HepG2 (cell line): ENCODE data around the gene SNX7. TPM values are rescaled to one million over a fixed set of nuclear protein-coding genes. Genes with fewer than 3 reads are reported as not detected.

Experiments
- ATAC-seq: fragments of 200-7000 bp; cut with Tn5 transposase; 3 replicates; pipeline ENCODE4 v1.9.1; 2020; ENCODE audit warnings: mild to moderate bottlenecking, moderate library complexity
- BruUV-seq: library from RNA; stranded (reverse); fragments of 400-500 nt; replicated peaks from 2 replicates; lab custom pipeline; 2021; lab: Mats Ljungman, UMichigan
- CTCF ChIA-PET: fragments of 300-600 bp; formaldehyde crosslinking; extraction: SDS; loops from one replicate; lab custom pipeline; 2021; ENCODE audit warnings: low total read pairs, inconsistent platforms, low intra/inter-chr PET ratio; lab: Yijun Ruan, JAX
- POLR2A ChIA-PET: fragments of 350-600 bp; sonication (Branson Sonifier 250); formaldehyde crosslinking; loops from one replicate; lab custom pipeline; 2020; ENCODE audit warnings: antibody characterized with exemption, inconsistent platforms; lab: Yijun Ruan, JAX
- DNase-seq: peaks from one replicate; pipeline ENCODE4 v3.0.0-alpha.2; 2015; ENCODE audit warnings: low spot score
- FAIRE-seq: peaks from 3 replicates; lab custom pipeline; 2011; peaks lifted over from hg19 to GRCh38; lab: Jason Lieb, UNC
- H2AFZ ChIP-seq: one replicate; pipeline ENCODE4 v1.6.1; 2011; ENCODE audit warnings: low read length, inconsistent platforms
- H3K27ac ChIP-seq: fragments of 300-600 bp; 3 replicates; pipeline ENCODE4 v1.8.0; 2011; ENCODE audit warnings: mixed run types, mild to moderate bottlenecking, mixed read lengths, low read length, inconsistent platforms; ENCODE audit not compliant: insufficient read depth; ENCODE audit errors: extremely low read length
- H3K27me3 ChIP-seq, 2 experiments: fragments of 200-600 bp in 1 of 2; 2 replicates in 1 of 2; 3 replicates in 1 of 2; pipeline versions ENCODE4 v1.6.0 to v1.8.0; 2011; ENCODE audit warnings: low read length in 2 of 2, mild to moderate bottlenecking in 2 of 2, moderate library complexity in 2 of 2, inconsistent platforms in 1 of 2; ENCODE audit not compliant: insufficient read depth in 2 of 2, control insufficient read depth in 1 of 2
- H3K36me3 ChIP-seq, 2 experiments: fragments of 200-600 bp in 1 of 2; replicated peaks in 1 of 2; 2 replicates in 1 of 2; 3 replicates in 1 of 2; pipeline versions ENCODE4 v1.5.1 to v1.8.0; 2011; ENCODE audit warnings: low read length in 2 of 2, inconsistent platforms in 1 of 2; ENCODE audit not compliant: insufficient read depth in 2 of 2, control insufficient read depth in 1 of 2
- H3K4me1 ChIP-seq: 2 replicates; pipeline ENCODE4 v1.5.1; 2012; ENCODE audit warnings: low read length, inconsistent platforms; ENCODE audit not compliant: insufficient read depth
- H3K4me2 ChIP-seq: 2 replicates; pipeline ENCODE4 v1.6.0; 2011; ENCODE audit warnings: low read depth, low read length, inconsistent platforms
- H3K4me3 ChIP-seq, 3 experiments: fragments of 200-600 bp in 1 of 3; sonication (generic), shearing (Covaris generic) in 1 of 3; replicated peaks in 1 of 3; 2 replicates each; pipeline ENCODE4 v1.5.1; 2011 to 2016; ENCODE audit warnings: low read length in 3 of 3, inconsistent platforms in 2 of 3, low read depth in 2 of 3, mild to moderate bottlenecking in 2 of 3, control low read depth in 1 of 3, mixed read lengths in 1 of 3; ENCODE audit not compliant: insufficient read depth in 1 of 3
- H3K79me2 ChIP-seq: one replicate; pipeline ENCODE4 v1.6.1; 2011; ENCODE audit warnings: low read length, inconsistent platforms; ENCODE audit not compliant: insufficient read depth
- H3K9ac ChIP-seq: 2 replicates; pipeline ENCODE4 v1.6.0; 2011; ENCODE audit warnings: mild to moderate bottlenecking, low read depth, low read length, inconsistent platforms; ENCODE audit not compliant: insufficient read depth
- H3K9me3 ChIP-seq: 2 replicates; pipeline ENCODE4 v1.5.1; 2012; ENCODE audit warnings: mild to moderate bottlenecking, low read length
- H4K20me1 ChIP-seq: 2 replicates; pipeline ENCODE4 v1.6.0; 2011; ENCODE audit warnings: inconsistent platforms, mild to moderate bottlenecking, low read length, moderate library complexity; ENCODE audit not compliant: insufficient read depth
- ATF7-NPFF ChIP-seq: sonication (generic); formaldehyde crosslinking; IDR thresholded peaks from 2 replicates; pipeline ENCODE4 v1.8.1; 2023; ENCODE audit warnings: mild to moderate bottlenecking, low read depth, missing genetic modification reagents, moderate library complexity
- FOXP4 ChIP-seq: sonication (generic); formaldehyde crosslinking; IDR thresholded peaks from 2 replicates; pipeline ENCODE4 v1.4.0; 2020; ENCODE audit warnings: missing genetic modification reagents
- ISL2 ChIP-seq: sonication (generic); formaldehyde crosslinking; IDR thresholded peaks from 2 replicates; pipeline ENCODE4 v1.5.0; 2020; ENCODE audit warnings: missing genetic modification reagents
- MAFG ChIP-seq: sonication (generic); formaldehyde crosslinking; IDR thresholded peaks from 2 replicates; pipeline ENCODE4 v1.5.1; 2020; ENCODE audit warnings: mild to moderate bottlenecking, missing genetic modification reagents
- MTERF4 ChIP-seq: sonication (generic); formaldehyde crosslinking; IDR thresholded peaks from 2 replicates; pipeline ENCODE4 v1.8.0; 2023; ENCODE audit warnings: mild to moderate bottlenecking, missing genetic modification reagents
- NFATC3 ChIP-seq: sonication (generic); formaldehyde crosslinking; IDR thresholded peaks from 2 replicates; pipeline ENCODE4 v1.5.1; 2020; ENCODE audit warnings: mild to moderate bottlenecking, missing genetic modification reagents
- PAX8 ChIP-seq: sonication (generic); formaldehyde crosslinking; IDR thresholded peaks from 2 replicates; pipeline ENCODE4 v1.8.0; 2022; ENCODE audit warnings: mild to moderate bottlenecking, missing genetic modification reagents, borderline replicate concordance
- PHB2 ChIP-seq: fragments of 450-650 bp; IDR thresholded peaks from 2 replicates; pipeline ENCODE4 v1.6.1; 2018; ENCODE audit not compliant: partially characterized antibody
- PREB ChIP-seq: sonication (generic); formaldehyde crosslinking; IDR thresholded peaks from 2 replicates; pipeline ENCODE4 v1.4.0; 2020; ENCODE audit warnings: missing genetic modification reagents
- SALL1 ChIP-seq: sonication (generic); formaldehyde crosslinking; IDR thresholded peaks from 2 replicates; pipeline ENCODE4 v1.8.0; 2022; ENCODE audit warnings: mild to moderate bottlenecking, missing genetic modification reagents
- SOX6 ChIP-seq, 2 experiments: fragments of 450-650 bp in 1 of 2; sonication (generic) in 1 of 2; formaldehyde crosslinking in 1 of 2; IDR thresholded peaks; 2 replicates each; pipeline versions ENCODE4 v1.4.0 to v1.6.1; 2017 to 2020; ENCODE audit warnings: antibody characterized with exemption in 1 of 2, mild to moderate bottlenecking in 1 of 2, missing genetic modification reagents in 1 of 2
- ZBTB33 ChIP-seq: sonication (generic); formaldehyde crosslinking; IDR thresholded peaks from 2 replicates; pipeline ENCODE4 v1.4.0; 2020; ENCODE audit warnings: missing genetic modification reagents
- ZBTB46 ChIP-seq: sonication (generic); formaldehyde crosslinking; IDR thresholded peaks from 2 replicates; pipeline ENCODE4 v1.4.0; 2020; ENCODE audit warnings: mild to moderate bottlenecking, missing genetic modification reagents, borderline replicate concordance
- ZNF282 ChIP-seq: fragments of 450-650 bp; IDR thresholded peaks from 2 replicates; pipeline ENCODE4 v1.6.1; 2018; ENCODE audit not compliant: partially characterized antibody
- ZNF496 ChIP-seq: sonication (generic); formaldehyde crosslinking; IDR thresholded peaks from 2 replicates; pipeline ENCODE4 v1.8.1; 2023; ENCODE audit warnings: mild to moderate bottlenecking, moderate library complexity, missing genetic modification reagents; ENCODE audit not compliant: insufficient replicate concordance
- ZNF746 ChIP-seq: sonication (generic); formaldehyde crosslinking; IDR thresholded peaks from 2 replicates; pipeline ENCODE4 v1.8.0; 2022; ENCODE audit warnings: mild to moderate bottlenecking, missing genetic modification reagents
- WGBS: methylation state at CpG from one replicate; pipeline ENCODE4 v1.1.6; 2017; ENCODE audit warnings: low lambda C conversion rate; 5-methylcytosine and 5-hydroxymethylcytosine counted together
- in situ Hi-C: cut with HindIII; loops from 2 replicates; pipeline ENCODE4 v1.10.0; 2017; ENCODE audit warnings: low pct_unique_long_range_greater_than_20kb; ENCODE audit not compliant: extremely low pct_ligation_motif_present
- intact Hi-C: fragments of 100-400 bp; cut with micrococcal nuclease; formaldehyde crosslinking; loops from one replicate; pipeline ENCODE4 v1.10.0; 2022; ENCODE audit not compliant: unreplicated experiment
- polyA plus RNA-seq, 8 experiments: library from polyadenylated mRNA; depleted of rRNA in 3 of 8; stranded (reverse) in 7 of 8; unstranded in 1 of 8; fragments of >200 nt; fragmentation: Illumina TruSeq in 4 of 8; extraction: Trizol in 4 of 8; gene quantifications; 2 replicates each; pipeline versions ENCODE4 v1.2.1 to v1.2.3, GENCODE V29; 2011 to 2016; ENCODE audit warnings: low read depth in 4 of 8, missing spikeins in 1 of 8, mixed read lengths in 1 of 8; ENCODE audit not compliant: insufficient read depth in 1 of 8
- total RNA-seq, 5 experiments: library from RNA; depleted of rRNA; stranded (reverse); fragments of >200 nt; fragmentation: Illumina TruSeq; extraction: Trizol; gene quantifications; 2 replicates each; pipeline ENCODE4 v1.2.3, GENCODE V29; 2016; ENCODE audit warnings: low read depth in 1 of 5

The SNX7 gene
- total and polyA plus RNA-seq, 2 of the 13 experiments (the other 11 are each of a cell fraction or from before 2014, with no cell fraction given), result 14.3 to 33.5 TPM

GRCh38 chr1:98737835-98738234 is 76.3 kb downstream of the SNX7 start (continued):
- TF ChIP-seq FOXP4 (CRISPR knock-in tag) (no peak), ZNF496 (no peak)
- TF ChIP-seq, all 625 proteins: peak for 0

- H3K4me3 ChIP-seq, result no peak overlapping the region
- H3K4me1 ChIP-seq, result no peaks in the 10 kb centered on the region
- ChIA-PET CTCF (no interaction called here), POLR2A (no interaction called here)
- H3K27me3 ChIP-seq, result no peaks in the 10 kb centered on the region
- H3K27ac ChIP-seq, result no peak overlapping the region
- in situ Hi-C loops (no loop called here), intact Hi-C loops (no loop called here)
- H3K9me3 ChIP-seq, result no peaks in the 10 kb centered on the region
- no peak overlapping the region for H2AFZ ChIP-seq
- H4K20me1 ChIP-seq, result no peaks in the 10 kb centered on the region
- no peak overlapping the region for H3K9ac ChIP-seq
- ATAC-seq (no peak), DNase-seq (no peak), FAIRE-seq (no peak)
- no peaks in the 10 kb centered on the region for H3K79me2 ChIP-seq
- WGBS, result 95% methylated on average over 1 of the region's 1 CpG
- no peak overlapping the region for H3K4me2 ChIP-seq
- no TSS peak for BruUV-seq
- no peaks in the 10 kb centered on the region for H3K36me3 ChIP-seq
- TF ChIP-seq SALL1 (CRISPR knock-in tag) (no peak), ZNF746 (CRISPR knock-in tag) (no peak), MAFG (CRISPR knock-in tag) (no peak), ZBTB33 (CRISPR knock-in tag) (no peak), ISL2 (no peak), PAX8 (no peak), PHB2 (no peak), ZBTB46 (no peak), PREB (CRISPR knock-in tag) (no peak), NFATC3 (CRISPR knock-in tag) (no peak), ATF7-NPFF (CRISPR knock-in tag) (no peak), SOX6 (IDR thresholded peaks at IDR 0.05) (no peak), SOX6 (CRISPR knock-in tag; IDR thresholded peaks at IDR 0.05) (no peak), MTERF4 (CRISPR knock-in tag) (no peak), ZNF282 (no peak)
Measured at GRCh38 chr1:98739762-98740161, 78.2 kb downstream of the SNX7 start.
